ENCODE data around the gene KIAA1958.

GRCh38 chr9:112462855-112463254, 23.8 kb upstream of the KIAA1958 start:
- no peak for TF ChIP-seq POLR2AphosphoS5 (IDR thresholded peaks at IDR 0.05)
- no peak for TF ChIP-seq CTCF (IDR thresholded peaks at IDR 0.05)
- no peak for TF ChIP-seq POLR2A (IDR thresholded peaks at IDR 0.05)

Measured in suprapubic skin (tissue), 4 donors.